Common myeloid progenitor, CD34-positive (primary cell): ENCODE data around the gene CD2AP.

Experiments
- CTCF ChIA-PET: fragments of 350-600 bp; sonication (Branson Sonifier 250); formaldehyde crosslinking; loops from one replicate; lab custom pipeline; 2021; ENCODE audit warnings: antibody characterized with exemption; lab: Charles Lee
- POLR2A ChIA-PET: fragments of 350-600 bp; sonication (Branson Sonifier 250); formaldehyde crosslinking; loops from one replicate; lab custom pipeline; 2021; ENCODE audit warnings: antibody characterized with exemption; lab: Charles Lee
- DNase-seq, 3 donors: peaks; one replicate each; pipeline versions ENCODE4 v3.0.0 to v3.0.0-alpha.2; 2013
- H3K27ac ChIP-seq, 2 experiments: 1 replicate in 1 of 2; 2 replicates in 1 of 2; pipeline ENCODE4 v1.7.0; 2013; ENCODE audit warnings: inconsistent platforms in 2 of 2, low read length in 2 of 2, mild to moderate bottlenecking in 2 of 2, low read depth in 1 of 2, moderate library complexity in 1 of 2; ENCODE audit not compliant: severe bottlenecking in 2 of 2, insufficient read depth in 1 of 2, poor library complexity in 1 of 2
- H3K27me3 ChIP-seq, 5 experiments: replicated peaks in 2 of 5; 1 replicate in 3 of 5; 2 replicates in 2 of 5; pipeline versions ENCODE4 v1.6.1 to v1.7.0; 2013; ENCODE audit warnings: low read length in 4 of 5, mild to moderate bottlenecking in 2 of 5, moderate library complexity in 2 of 5, inconsistent platforms in 1 of 5; ENCODE audit not compliant: insufficient read depth in 5 of 5, control insufficient read depth in 4 of 5
- H3K36me3 ChIP-seq, 4 experiments: 1 replicate in 2 of 4; 2 replicates in 2 of 4; pipeline versions ENCODE4 v1.6.1 to v1.7.0; 2013; ENCODE audit warnings: low read length in 3 of 4, control low read depth in 1 of 4, mild to moderate bottlenecking in 1 of 4; ENCODE audit not compliant: control insufficient read depth in 4 of 4, insufficient read depth in 4 of 4
- H3K4me1 ChIP-seq, 4 experiments: 1 replicate in 3 of 4; 2 replicates in 1 of 4; pipeline versions ENCODE4 v1.6.1 to v1.7.1; 2013; ENCODE audit warnings: low read length in 3 of 4, mild to moderate bottlenecking in 3 of 4, control low read depth in 1 of 4, inconsistent platforms in 1 of 4, moderate library complexity in 1 of 4; ENCODE audit not compliant: control insufficient read depth in 4 of 4, insufficient read depth in 4 of 4; ENCODE audit errors: control extremely low read depth in 1 of 4
- H3K4me3 ChIP-seq, 7 experiments: 1 replicate in 4 of 7; 2 replicates in 3 of 7; pipeline versions ENCODE4 v1.5.1 to v1.7.0; 2013; ENCODE audit warnings: mild to moderate bottlenecking in 7 of 7, low read length in 6 of 7, moderate library complexity in 6 of 7, inconsistent platforms in 2 of 7, low read depth in 2 of 7, control low read depth in 1 of 7; ENCODE audit not compliant: insufficient read depth in 4 of 7, control insufficient read depth in 1 of 7; ENCODE audit errors: extremely low read depth in 1 of 7
- H3K9me3 ChIP-seq, 5 experiments: 1 replicate in 4 of 5; 2 replicates in 1 of 5; pipeline versions ENCODE4 v1.6.1 to v1.7.1; 2013; ENCODE audit warnings: low read length in 4 of 5, mild to moderate bottlenecking in 2 of 5, inconsistent platforms in 1 of 5, low read depth in 1 of 5, moderate library complexity in 1 of 5; ENCODE audit not compliant: control insufficient read depth in 4 of 5, insufficient read depth in 2 of 5; ENCODE audit errors: control extremely low read depth in 1 of 5
- WGBS: methylation state at CpG from one replicate; pipeline ENCODE4 v1.1.5; 2013; ENCODE audit not compliant: insufficient coverage; 5-methylcytosine and 5-hydroxymethylcytosine counted together

The CD2AP gene

DNA sequence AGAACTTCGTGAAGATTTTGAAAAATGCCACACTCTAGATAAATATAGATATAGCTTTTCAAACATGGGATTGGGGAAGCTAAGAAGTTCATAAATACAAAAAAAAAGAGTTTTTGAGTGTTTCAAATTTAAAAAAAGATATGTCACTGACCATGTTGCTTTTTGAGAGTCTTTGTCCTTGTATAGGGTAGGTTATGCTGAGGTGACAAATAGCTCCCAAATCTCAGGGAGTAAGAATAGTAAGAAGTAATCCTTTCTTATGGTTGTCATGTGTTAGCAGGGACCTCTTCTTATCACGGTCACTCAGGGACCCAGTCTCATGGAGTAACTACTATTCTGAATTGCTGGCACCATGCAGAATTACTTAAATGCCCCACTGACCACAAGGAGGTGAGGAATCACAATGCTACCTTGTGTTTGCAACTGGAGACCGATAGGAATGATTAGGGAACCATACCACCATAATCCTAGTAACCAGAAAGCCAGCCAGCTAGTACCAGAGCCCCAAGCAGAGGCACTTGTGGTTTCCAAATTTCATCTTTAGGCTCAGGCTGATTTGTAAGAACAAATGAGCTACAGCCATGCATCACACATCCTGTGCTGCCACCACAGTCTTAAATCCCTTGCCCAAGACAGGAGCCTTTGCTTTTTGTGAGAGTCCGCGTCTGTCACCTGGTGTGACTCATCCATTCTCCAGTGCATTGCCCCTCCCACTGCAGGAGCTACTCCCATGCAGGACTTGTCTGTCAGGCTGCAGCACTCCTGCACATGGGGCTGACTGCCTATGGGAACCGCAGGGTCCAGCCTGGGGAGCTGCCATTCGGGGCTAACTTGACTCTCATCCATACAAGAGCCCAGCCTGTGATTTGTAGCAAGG lies 178.4 kb downstream of the CD2AP start:
- Histone ChIP-seq H3K4me3 (no peak overlapping the region), H3K9me3 (no peaks in the 10 kb centered on the region), H3K4me1 (peaks cover 0 to 5% (median 1%) of the 10 kb centered on the region in 4 experiments), H3K36me3 (no peaks in the 10 kb centered on the region), H3K27ac (no peak overlapping the region), H3K27me3 (peaks cover 0 to 7% (median 0%) of the 10 kb centered on the region in 5 experiments)
- peak; percentile 14 to 82 (median 81) for DNase-seq
- POLR2A ChIA-PET: interaction anchor here (0.6 kb wide), 1 partner anchor 900 kb away, joined by 3 read pairs; no protein-coding TSS in a partner anchor
- CTCF ChIA-PET: interaction anchor here (1.6 kb wide), 1 partner anchor 25 kb away, joined by 6 read pairs; no protein-coding TSS in a partner anchor
- WGBS: 59% methylated on average over 4 of the region's 7 CpGs

DNA sequence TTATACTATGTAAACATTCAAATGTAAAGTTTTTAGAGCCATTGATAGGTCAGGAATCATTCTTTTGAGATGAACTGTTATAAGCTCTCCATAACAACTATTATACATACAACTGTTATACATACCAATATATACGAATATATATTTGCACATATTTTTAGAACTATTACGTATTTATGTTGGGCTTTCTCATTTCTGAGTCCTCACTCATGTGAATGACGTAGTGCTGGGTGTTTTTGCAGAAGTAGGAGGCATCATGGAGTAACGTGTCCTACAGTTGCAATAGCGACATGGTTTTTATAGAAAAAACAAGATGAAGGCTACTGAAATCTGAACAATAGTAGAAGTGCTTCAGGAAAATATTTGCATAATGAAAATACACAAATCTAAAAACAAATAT lies 184.4 kb downstream of the CD2AP start:
- no peak overlapping the region for H3K4me3 ChIP-seq
- CTCF ChIA-PET: no interaction called here
- H3K9me3 ChIP-seq: no peaks in the 10 kb centered on the region
- peaks cover 0 to 8% (median 0%) of the 10 kb centered on the region in 5 experiments for H3K27me3 ChIP-seq
- WGBS: 100% methylated on average over 2 of the region's 5 CpGs
- no peak for DNase-seq
- H3K4me1 ChIP-seq: no peaks in the 10 kb centered on the region
- POLR2A ChIA-PET: no interaction called here
- no peak overlapping the region for H3K27ac ChIP-seq
- H3K36me3 ChIP-seq: no peaks in the 10 kb centered on the region

DNA sequence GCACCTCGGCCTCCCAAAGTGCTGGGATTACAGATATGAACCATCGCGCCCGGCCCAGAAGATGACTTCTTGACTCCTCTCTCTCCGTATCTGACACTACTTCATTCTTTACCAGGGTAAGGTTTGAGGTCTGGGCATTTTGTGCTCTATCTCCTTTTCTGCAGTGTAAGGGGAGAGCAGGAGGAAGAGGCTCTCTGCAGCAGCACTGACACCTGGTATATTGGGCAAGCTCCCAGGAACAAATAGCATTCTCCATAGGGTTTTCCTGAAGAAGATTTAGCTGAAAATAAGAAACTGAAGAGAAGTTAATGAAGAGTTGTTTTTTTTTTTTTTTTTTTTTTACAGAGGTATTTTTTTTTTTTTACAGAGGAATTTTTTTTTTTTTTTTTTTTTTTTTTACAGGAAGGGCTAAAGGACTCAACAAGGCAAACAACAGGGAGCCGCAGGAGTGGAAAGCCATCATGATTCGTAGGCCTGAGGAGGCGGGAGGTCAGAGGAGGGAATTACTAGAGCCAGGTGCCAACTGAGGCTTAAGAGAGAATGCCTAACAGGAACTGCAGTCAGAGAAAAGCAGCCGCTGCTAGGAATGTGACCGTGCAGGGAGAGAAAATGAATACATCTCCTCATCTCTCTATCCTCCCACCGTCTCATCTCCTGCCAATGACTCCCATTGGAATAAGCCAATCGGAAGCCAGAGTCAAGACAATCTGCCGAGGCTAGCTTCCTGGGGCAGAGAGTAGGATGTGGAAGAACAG lies 186.1 kb downstream of the CD2AP start:
- 94% methylated on average over 9 of the region's 13 CpGs for WGBS
- DNase-seq: no peak

DNA sequence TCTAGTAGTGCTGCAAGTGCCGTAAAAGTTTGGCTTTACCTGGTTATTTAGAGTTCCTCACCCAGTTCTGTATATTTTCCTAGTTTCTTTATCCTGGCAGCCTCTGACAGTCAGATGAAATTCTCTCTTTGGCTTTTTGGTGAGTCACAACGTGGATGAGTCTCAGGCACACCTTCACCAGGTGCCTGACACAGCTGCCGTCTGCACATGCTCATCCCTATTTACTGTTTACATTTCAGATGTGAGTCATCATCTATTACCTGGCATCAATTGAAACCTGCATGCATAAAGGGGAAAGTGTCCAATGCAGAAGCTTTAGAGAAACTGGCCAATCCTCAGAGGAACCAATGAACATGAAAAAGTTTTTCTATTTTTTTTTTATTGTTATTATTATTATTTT lies 187.5 kb downstream of the CD2AP start:
- CTCF ChIA-PET: no interaction called here
- Histone ChIP-seq H3K4me1 (no peaks in the 10 kb centered on the region), H3K27me3 (peaks cover 0 to 8% (median 0%) of the 10 kb centered on the region in 5 experiments), H3K4me3 (no peak overlapping the region), H3K27ac (no peak overlapping the region), H3K9me3 (no peaks in the 10 kb centered on the region), H3K36me3 (no peaks in the 10 kb centered on the region)
- WGBS: 96% methylated on average over 2 of the region's 3 CpGs
- POLR2A ChIA-PET: no interaction called here
- no peak for DNase-seq

More for the DNA sequence above, 186.1 kb downstream of the CD2AP start:
- Histone ChIP-seq H3K4me3 (no peak overlapping the region), H3K27me3 (peaks cover 0 to 7% (median 0%) of the 10 kb centered on the region in 5 experiments), H3K27ac (no peak overlapping the region), H3K36me3 (no peaks in the 10 kb centered on the region), H3K4me1 (no peaks in the 10 kb centered on the region), H3K9me3 (no peaks in the 10 kb centered on the region)
- ChIA-PET POLR2A (no interaction called here), CTCF (no interaction called here)

DNA sequence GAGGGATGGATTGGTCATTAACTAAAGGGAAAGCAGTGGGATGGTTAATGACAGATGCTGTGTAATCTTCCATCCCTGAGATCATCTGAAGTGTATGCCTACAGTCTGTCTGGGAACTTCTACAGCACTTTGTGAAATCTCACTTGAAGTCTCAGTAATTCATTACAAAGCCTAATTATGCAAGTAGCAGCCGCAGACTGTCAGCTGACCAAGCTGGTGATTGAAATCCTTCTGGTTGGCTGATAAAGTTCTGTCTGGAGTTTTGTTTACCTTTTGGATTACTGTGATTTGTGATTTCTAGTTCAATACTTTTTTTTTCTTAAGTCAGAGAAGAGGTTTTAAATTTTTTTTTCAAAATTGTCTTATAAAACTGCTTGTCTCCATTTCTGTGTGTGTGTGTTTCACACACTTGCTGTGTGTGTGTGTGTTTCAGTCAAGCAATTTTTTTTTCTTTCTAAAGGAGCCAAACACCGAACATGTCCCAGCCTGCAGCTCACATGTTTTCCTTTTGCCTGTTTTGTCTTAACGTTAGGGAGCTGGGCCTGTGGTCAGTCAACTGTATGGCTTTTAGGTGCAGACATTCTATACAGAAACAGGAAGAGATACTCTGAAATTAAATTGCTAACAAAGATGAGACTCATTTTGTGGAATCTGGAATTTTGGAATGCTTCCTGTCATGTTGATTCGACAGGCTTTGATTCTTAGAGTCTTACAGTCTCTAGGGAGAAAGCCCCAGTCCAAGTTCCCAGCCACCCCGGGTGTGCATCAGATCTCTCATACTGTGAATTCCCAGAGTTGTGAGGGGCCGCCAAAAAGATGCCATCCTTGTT lies 192.3 kb downstream of the CD2AP start:
- Histone ChIP-seq H3K27me3 (peaks cover 0 to 7% (median 0%) of the 10 kb centered on the region in 5 experiments), H3K4me3 (no peak overlapping the region), H3K9me3 (no peaks in the 10 kb centered on the region), H3K36me3 (no peaks in the 10 kb centered on the region), H3K27ac (no peak overlapping the region), H3K4me1 (no peaks in the 10 kb centered on the region)
- ChIA-PET CTCF (no interaction called here), POLR2A (interaction anchor here (0.6 kb wide), 1 partner anchor 43 kb away, joined by 4 read pairs; no protein-coding TSS in a partner anchor)
- DNase-seq: no peak
- WGBS: 92% methylated on average over 4 of the region's 6 CpGs

DNA sequence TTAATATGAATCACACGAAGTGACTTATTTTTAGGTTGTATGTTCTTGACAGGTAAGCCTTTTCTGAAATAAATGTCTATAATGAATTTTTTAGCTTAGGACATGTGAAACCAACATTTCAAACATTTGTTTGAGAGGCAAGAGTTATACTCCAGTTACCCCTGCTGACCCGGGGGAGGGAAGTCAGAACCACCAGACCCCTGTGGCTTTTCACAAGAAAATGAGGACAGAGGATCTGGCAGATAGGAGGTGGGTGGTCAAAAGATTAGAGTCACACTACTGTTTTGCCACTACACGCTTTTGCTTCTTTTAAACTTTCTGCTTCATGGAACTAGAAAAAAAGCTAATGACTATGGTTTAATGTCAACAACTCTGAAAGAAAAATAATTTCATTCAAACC lies 193.3 kb downstream of the CD2AP start:
- CTCF ChIA-PET: no interaction called here
- Histone ChIP-seq H3K4me1 (no peaks in the 10 kb centered on the region), H3K9me3 (peaks cover 0 to 5% (median 0%) of the 10 kb centered on the region in 5 experiments), H3K4me3 (no peak overlapping the region), H3K27me3 (peaks cover 0 to 7% (median 0%) of the 10 kb centered on the region in 5 experiments), H3K36me3 (no peaks in the 10 kb centered on the region), H3K27ac (no peak overlapping the region)
- no CpG with 5 or more reads among the region's 3 CpGs for WGBS
- no peak for DNase-seq
- POLR2A ChIA-PET: no interaction called here
